B cell (primary cell): ENCODE measurements around the gene KYNU. TPM values are rescaled to one million over a fixed set of nuclear protein-coding genes. Genes with fewer than 3 reads are reported as not detected.

Experiments
- ATAC-seq: fragments of 200-7000 bp; cut with Tn5 transposase; one replicate; pipeline ENCODE4 v1.10.0; 2021; ENCODE audit warnings: low read depth, mild to moderate bottlenecking, moderate number of reproducible peaks, moderate library complexity
- CTCF ChIA-PET: fragments of 350-600 bp; sonication (Branson Sonifier 250); formaldehyde crosslinking; loops from one replicate; lab custom pipeline; 2021; ENCODE audit warnings: antibody characterized with exemption, inconsistent platforms; lab: Charles Lee
- POLR2A ChIA-PET: fragments of 350-600 bp; sonication (Branson Sonifier 250); formaldehyde crosslinking; loops from one replicate; lab custom pipeline; 2021; ENCODE audit warnings: antibody characterized with exemption; lab: Charles Lee
- DNase-seq: peaks from one replicate; pipeline ENCODE4 v3.0.0; 2013
- H2AFZ ChIP-seq: 2 replicates; pipeline ENCODE4 v1.6.1; 2012; ENCODE audit warnings: mild to moderate bottlenecking, low read depth, low read length; ENCODE audit not compliant: insufficient read depth, poor library complexity, severe bottlenecking
- H3K27ac ChIP-seq, 2 donors: 1 replicate in 1 of 2; 2 replicates in 1 of 2; pipeline ENCODE4 v1.5.1; 2012 to 2013; ENCODE audit warnings: low read length in 2 of 2, mild to moderate bottlenecking in 2 of 2, moderate library complexity in 1 of 2
- H3K27me3 ChIP-seq, 4 experiments: fragments of 200-600 bp in 1 of 4; sonication (generic) in 1 of 4; replicated peaks in 1 of 4; 1 replicate in 2 of 4; 2 replicates in 2 of 4; pipeline versions ENCODE4 v1.6.1 to v1.7.0; 2013 to 2016; ENCODE audit warnings: low read length in 3 of 4, mild to moderate bottlenecking in 2 of 4, mixed read lengths in 1 of 4, moderate library complexity in 1 of 4; ENCODE audit not compliant: insufficient read depth in 4 of 4, control insufficient read depth in 3 of 4; ENCODE audit errors: control extremely low read depth in 1 of 4
- H3K36me3 ChIP-seq, 2 experiments: replicated peaks in 1 of 2; 1 replicate in 1 of 2; 2 replicates in 1 of 2; pipeline versions ENCODE4 v1.6.1 to v1.7.1; 2013; ENCODE audit warnings: low read length in 1 of 2; ENCODE audit not compliant: insufficient read depth in 2 of 2, control insufficient read depth in 1 of 2; ENCODE audit errors: control extremely low read depth in 1 of 2, extremely low read depth in 1 of 2
- H3K4me1 ChIP-seq, 2 donors: fragments of 200-600 bp in 1 of 2; sonication (generic) in 1 of 2; 1 replicate in 1 of 2; 2 replicates in 1 of 2; pipeline versions ENCODE4 v1.5.1 to v1.6.1; 2013 to 2017; ENCODE audit warnings: low read length in 2 of 2; ENCODE audit not compliant: control insufficient read depth in 2 of 2, insufficient read depth in 2 of 2
- H3K4me2 ChIP-seq: replicated peaks from 2 replicates; pipeline ENCODE3; 2012; ENCODE audit warnings: mild to moderate bottlenecking, low read depth, low read length; ENCODE audit not compliant: poor library complexity, severe bottlenecking
- H3K4me3 ChIP-seq, 5 experiments: fragments of 200-600 bp in 1 of 5; sonication (generic) in 1 of 5; 1 replicate in 3 of 5; 2 replicates in 2 of 5; pipeline versions ENCODE4 v1.5.1 to v1.7.0; 2011 to 2016; ENCODE audit warnings: low read length in 4 of 5, mild to moderate bottlenecking in 4 of 5, low read depth in 2 of 5, control low read depth in 1 of 5, moderate library complexity in 1 of 5; ENCODE audit not compliant: insufficient read depth in 1 of 5; ENCODE audit errors: control extremely low read depth in 1 of 5, extremely low read depth in 1 of 5
- H3K79me2 ChIP-seq: fragments of 200-600 bp; sonication (generic); one replicate; pipeline ENCODE4 v1.6.0; 2016; ENCODE audit warnings: low read length; ENCODE audit not compliant: control insufficient read depth, insufficient read depth
- H3K9ac ChIP-seq: fragments of 200-600 bp; sonication (generic); 2 replicates; pipeline ENCODE4 v1.6.1; 2017; ENCODE audit warnings: mild to moderate bottlenecking, low read length, moderate library complexity
- H3K9me3 ChIP-seq, 3 donors: one replicate each; pipeline versions ENCODE4 v1.6.1 to v1.7.1; 2013; ENCODE audit warnings: low read length in 2 of 3; ENCODE audit not compliant: control insufficient read depth in 2 of 3, insufficient read depth in 1 of 3; ENCODE audit errors: control extremely low read depth in 1 of 3
- H4K20me1 ChIP-seq: 2 replicates; pipeline ENCODE4 v1.6.0; 2012; ENCODE audit warnings: mild to moderate bottlenecking, low read length; ENCODE audit not compliant: insufficient read depth, control insufficient read depth, poor library complexity, severe bottlenecking
- H3K27ac Mint-ChIP-seq: one replicate; pipeline ENCODE4 v1.8.0; 2021; ENCODE audit warnings: mixed read lengths
- H3K27me3 Mint-ChIP-seq: one replicate; pipeline ENCODE4 v1.8.0; 2021; ENCODE audit warnings: mixed read lengths
- H3K4me1 Mint-ChIP-seq: one replicate; pipeline ENCODE4 v1.8.0; 2021; ENCODE audit warnings: mixed read lengths
- H3K4me3 Mint-ChIP-seq: one replicate; pipeline ENCODE4 v1.8.0; 2021; ENCODE audit warnings: mixed read lengths
- H3K9me3 Mint-ChIP-seq: one replicate; pipeline ENCODE4 v1.8.0; 2022; ENCODE audit warnings: mixed read lengths; ENCODE audit not compliant: insufficient read depth
- EZH2 ChIP-seq: IDR thresholded peaks from 2 replicates; pipeline ENCODE4 v1.6.1; 2012; ENCODE audit warnings: borderline replicate concordance, low read depth, mild to moderate bottlenecking, moderate library complexity, low read length; ENCODE audit not compliant: insufficient read depth, poor library complexity, severe bottlenecking
- WGBS: methylation state at CpG from one replicate; pipeline ENCODE4 v1.1.5; 2013; ENCODE audit warnings: missing lambda C conversion rate; ENCODE audit not compliant: insufficient coverage; 5-methylcytosine and 5-hydroxymethylcytosine counted together
- intact Hi-C: fragments of 100-400 bp; cut with micrococcal nuclease; formaldehyde crosslinking; loops from one replicate; pipeline ENCODE4 v1.10.0; 2022
- polyA plus RNA-seq: library from polyadenylated mRNA; depleted of rRNA; stranded (reverse); fragments of >200 nt; gene quantifications from 2 replicates; pipeline ENCODE4 v1.2.3, GENCODE V29; 2012
- total RNA-seq, 2 donors: library from RNA; stranded (reverse); fragments of 120-200 nt in 1 of 2; gene quantifications; 1 replicate in 1 of 2; 2 replicates in 1 of 2; pipeline versions ENCODE4 v1.2.3 to v1.2.4, GENCODE V29; 2013 to 2022
- TF ChIP-seq, protein P1 (sequence below): fragments of 200-600 bp; IDR thresholded peaks from one replicate; pipeline ENCODE4 v1.8.0; 2022; ENCODE audit warnings: antibody characterized with exemption, mild to moderate bottlenecking

KYNU gene
- total and polyA plus RNA-seq, 2 donors (not counting 1 experiment from before 2014, with no cell fraction given): 14.5 to 46.2 TPM

DNA sequence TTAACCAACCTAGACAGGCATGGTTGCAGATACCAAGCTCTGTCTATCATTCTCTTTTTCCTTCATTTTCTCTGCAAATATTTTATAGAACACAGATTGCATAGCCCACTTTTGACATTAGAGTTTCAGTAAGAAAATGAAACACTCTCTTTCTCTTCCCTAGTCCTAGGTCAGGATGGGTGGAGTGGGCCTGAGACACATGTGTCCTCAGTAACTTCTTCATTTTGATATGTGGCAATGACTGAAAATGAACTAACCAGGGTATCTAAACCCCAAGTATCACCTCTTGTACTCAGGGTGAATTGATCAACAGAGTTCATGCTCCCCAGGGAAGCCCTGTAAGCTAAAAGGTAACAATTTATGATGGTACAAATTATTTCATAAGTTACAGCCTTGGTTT lies 37.0 kb upstream of the KYNU start:
- Histone ChIP-seq H3K36me3 (no peaks in the 10 kb centered on the region), H2AFZ (no peak overlapping the region), H3K4me2 (no peak overlapping the region), H3K27me3 (no peaks in the 10 kb centered on the region), H3K27ac (no peak overlapping the region), H3K9ac (no peak overlapping the region), H3K4me1 (no peaks in the 10 kb centered on the region), H3K4me3 (no peak overlapping the region), H4K20me1 (no peaks in the 10 kb centered on the region), H3K79me2 (no peaks in the 10 kb centered on the region), H3K9me3 (no peaks in the 10 kb centered on the region)
- Mint-ChIP-seq H3K4me1 (no peaks in the 10 kb centered on the region), H3K27ac (no peak overlapping the region), H3K27me3 (no peaks in the 10 kb centered on the region), H3K9me3 (no peaks in the 10 kb centered on the region), H3K4me3 (no peak overlapping the region)
- no peak for ATAC-seq
- DNase-seq: no peak
- ChIA-PET CTCF (interaction anchor here (0.9 to 1.0 kb wide), 2 partner anchors 35 to 149 kb away, joined by 3 read pairs; no protein-coding TSS in a partner anchor), POLR2A (no interaction called here)
- TF ChIP-seq, protein P1, sequence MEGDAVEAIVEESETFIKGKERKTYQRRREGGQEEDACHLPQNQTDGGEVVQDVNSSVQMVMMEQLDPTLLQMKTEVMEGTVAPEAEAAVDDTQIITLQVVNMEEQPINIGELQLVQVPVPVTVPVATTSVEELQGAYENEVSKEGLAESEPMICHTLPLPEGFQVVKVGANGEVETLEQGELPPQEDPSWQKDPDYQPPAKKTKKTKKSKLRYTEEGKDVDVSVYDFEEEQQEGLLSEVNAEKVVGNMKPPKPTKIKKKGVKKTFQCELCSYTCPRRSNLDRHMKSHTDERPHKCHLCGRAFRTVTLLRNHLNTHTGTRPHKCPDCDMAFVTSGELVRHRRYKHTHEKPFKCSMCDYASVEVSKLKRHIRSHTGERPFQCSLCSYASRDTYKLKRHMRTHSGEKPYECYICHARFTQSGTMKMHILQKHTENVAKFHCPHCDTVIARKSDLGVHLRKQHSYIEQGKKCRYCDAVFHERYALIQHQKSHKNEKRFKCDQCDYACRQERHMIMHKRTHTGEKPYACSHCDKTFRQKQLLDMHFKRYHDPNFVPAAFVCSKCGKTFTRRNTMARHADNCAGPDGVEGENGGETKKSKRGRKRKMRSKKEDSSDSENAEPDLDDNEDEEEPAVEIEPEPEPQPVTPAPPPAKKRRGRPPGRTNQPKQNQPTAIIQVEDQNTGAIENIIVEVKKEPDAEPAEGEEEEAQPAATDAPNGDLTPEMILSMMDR: no peak
- TF ChIP-seq EZH2: no peak
- intact Hi-C loops: no loop called here

DNA sequence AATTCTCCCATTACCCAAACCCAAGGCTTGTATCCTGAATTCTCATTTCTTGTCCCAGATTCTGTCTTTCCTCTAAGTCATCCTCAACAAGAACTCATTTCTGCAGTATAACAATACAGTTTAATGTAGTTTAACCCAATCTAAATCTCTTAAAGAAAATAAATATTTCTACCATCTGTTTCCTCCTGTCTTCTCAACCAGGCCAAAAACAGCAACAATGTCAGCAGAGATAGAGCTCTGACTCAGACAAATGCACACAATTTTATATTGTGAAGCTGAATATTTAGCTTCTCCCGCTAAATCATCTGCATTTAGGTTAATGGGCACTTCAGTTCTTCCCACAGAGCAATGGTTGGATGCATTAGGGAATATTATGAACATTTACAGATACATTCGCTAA lies 35.7 kb upstream of the KYNU start:
- H3K27me3 Mint-ChIP-seq: no peaks in the 10 kb centered on the region
- Histone ChIP-seq H3K27ac (no peak overlapping the region), H3K9ac (no peak overlapping the region), H3K9me3 (no peaks in the 10 kb centered on the region), H3K27me3 (no peaks in the 10 kb centered on the region), H3K4me2 (no peak overlapping the region), H3K36me3 (no peaks in the 10 kb centered on the region), H2AFZ (no peak overlapping the region), H4K20me1 (no peaks in the 10 kb centered on the region), H3K4me1 (no peaks in the 10 kb centered on the region), H3K79me2 (no peaks in the 10 kb centered on the region), H3K4me3 (no peak overlapping the region)
- no peak for TF ChIP-seq EZH2
- TF ChIP-seq, protein P1: no peak
- WGBS: no CpG with 5 or more reads among the region's 2 CpGs
- no peak overlapping the region for H3K27ac Mint-ChIP-seq
- no peak overlapping the region for H3K4me3 Mint-ChIP-seq
- no peaks in the 10 kb centered on the region for H3K4me1 Mint-ChIP-seq
- intact Hi-C loops: no loop called here
- H3K9me3 Mint-ChIP-seq: no peaks in the 10 kb centered on the region
- DNase-seq: no peak
- POLR2A ChIA-PET: no interaction called here
- CTCF ChIA-PET: no interaction called here
- ATAC-seq: no peak
